HepG2 (cell line): ENCODE measurements around the gene PCED1B. TPM values are rescaled to one million over a fixed set of nuclear protein-coding genes. Genes with fewer than 3 reads are reported as not detected.
"Not testable (repeated sequence)": the region's sequence is repeated elsewhere in the genome, so short reads cannot be mapped to it uniquely, and the experiment has no call there.

ENCODE experiments used
- ATAC-seq: fragments of 200-7000 bp; cut with Tn5 transposase; 3 replicates; pipeline ENCODE4 v1.9.1; 2020; ENCODE audit warnings: mild to moderate bottlenecking, moderate library complexity
- BruUV-seq: library from RNA; stranded (reverse); fragments of 400-500 nt; replicated peaks from 2 replicates; lab custom pipeline; 2021; lab: Mats Ljungman, UMichigan
- CTCF ChIA-PET: fragments of 300-600 bp; formaldehyde crosslinking; extraction: SDS; loops from one replicate; lab custom pipeline; 2021; ENCODE audit warnings: low total read pairs, inconsistent platforms, low intra/inter-chr PET ratio; lab: Yijun Ruan, JAX
- POLR2A ChIA-PET: fragments of 350-600 bp; sonication (Branson Sonifier 250); formaldehyde crosslinking; loops from one replicate; lab custom pipeline; 2020; ENCODE audit warnings: antibody characterized with exemption, inconsistent platforms; lab: Yijun Ruan, JAX
- DNase-seq: peaks from one replicate; pipeline ENCODE4 v3.0.0-alpha.2; 2015; ENCODE audit warnings: low spot score
- FAIRE-seq: peaks from 3 replicates; lab custom pipeline; 2011; peaks lifted over from hg19 to GRCh38; lab: Jason Lieb, UNC
- H2AFZ ChIP-seq: one replicate; pipeline ENCODE4 v1.6.1; 2011; ENCODE audit warnings: low read length, inconsistent platforms
- H3K27ac ChIP-seq: fragments of 300-600 bp; 3 replicates; pipeline ENCODE4 v1.8.0; 2011; ENCODE audit warnings: mixed run types, mild to moderate bottlenecking, mixed read lengths, low read length, inconsistent platforms; ENCODE audit not compliant: insufficient read depth; ENCODE audit errors: extremely low read length
- H3K27me3 ChIP-seq, 2 experiments: fragments of 200-600 bp in 1 of 2; 2 replicates in 1 of 2; 3 replicates in 1 of 2; pipeline versions ENCODE4 v1.6.0 to v1.8.0; 2011; ENCODE audit warnings: low read length in 2 of 2, mild to moderate bottlenecking in 2 of 2, moderate library complexity in 2 of 2, inconsistent platforms in 1 of 2; ENCODE audit not compliant: insufficient read depth in 2 of 2, control insufficient read depth in 1 of 2
- H3K36me3 ChIP-seq, 2 experiments: fragments of 200-600 bp in 1 of 2; replicated peaks in 1 of 2; 2 replicates in 1 of 2; 3 replicates in 1 of 2; pipeline versions ENCODE4 v1.5.1 to v1.8.0; 2011; ENCODE audit warnings: low read length in 2 of 2, inconsistent platforms in 1 of 2; ENCODE audit not compliant: insufficient read depth in 2 of 2, control insufficient read depth in 1 of 2
- H3K4me1 ChIP-seq: 2 replicates; pipeline ENCODE4 v1.5.1; 2012; ENCODE audit warnings: low read length, inconsistent platforms; ENCODE audit not compliant: insufficient read depth
- H3K4me2 ChIP-seq: 2 replicates; pipeline ENCODE4 v1.6.0; 2011; ENCODE audit warnings: low read depth, low read length, inconsistent platforms
- H3K4me3 ChIP-seq, 3 experiments: fragments of 200-600 bp in 1 of 3; sonication (generic), shearing (Covaris generic) in 1 of 3; replicated peaks in 1 of 3; 2 replicates each; pipeline ENCODE4 v1.5.1; 2011 to 2016; ENCODE audit warnings: low read length in 3 of 3, inconsistent platforms in 2 of 3, low read depth in 2 of 3, mild to moderate bottlenecking in 2 of 3, control low read depth in 1 of 3, mixed read lengths in 1 of 3; ENCODE audit not compliant: insufficient read depth in 1 of 3
- H3K79me2 ChIP-seq: one replicate; pipeline ENCODE4 v1.6.1; 2011; ENCODE audit warnings: low read length, inconsistent platforms; ENCODE audit not compliant: insufficient read depth
- H3K9ac ChIP-seq: 2 replicates; pipeline ENCODE4 v1.6.0; 2011; ENCODE audit warnings: mild to moderate bottlenecking, low read depth, low read length, inconsistent platforms; ENCODE audit not compliant: insufficient read depth
- H3K9me3 ChIP-seq: 2 replicates; pipeline ENCODE4 v1.5.1; 2012; ENCODE audit warnings: mild to moderate bottlenecking, low read length
- H4K20me1 ChIP-seq: 2 replicates; pipeline ENCODE4 v1.6.0; 2011; ENCODE audit warnings: inconsistent platforms, mild to moderate bottlenecking, low read length, moderate library complexity; ENCODE audit not compliant: insufficient read depth
- CEBPB ChIP-seq: IDR thresholded peaks from 2 replicates; pipeline ENCODE4 v1.6.1; 2011; ENCODE audit warnings: low read depth, low read length, improper control_type of control experiment, borderline replicate concordance
- CENPT ChIP-seq: sonication (generic); formaldehyde crosslinking; IDR thresholded peaks from 2 replicates; pipeline ENCODE4 v1.8.0; 2022; ENCODE audit warnings: low read depth, mild to moderate bottlenecking, moderate library complexity, missing genetic modification reagents
- ERF ChIP-seq: IDR thresholded peaks from 2 replicates; pipeline ENCODE4 v1.6.1; 2018; ENCODE audit warnings: missing biosample characterization, missing genetic modification reagents
- ZMAT3 ChIP-seq: sonication (generic); formaldehyde crosslinking; conservative IDR thresholded peaks from 2 replicates; pipeline ENCODE4 v1.7.0; 2021; ENCODE audit warnings: missing genetic modification reagents
- ZNF343 ChIP-seq: sonication (generic); formaldehyde crosslinking; IDR thresholded peaks from 2 replicates; pipeline ENCODE4 v1.4.0; 2020; ENCODE audit warnings: mild to moderate bottlenecking, missing genetic modification reagents
- ZNF510 ChIP-seq: sonication (generic); formaldehyde crosslinking; IDR thresholded peaks from 2 replicates; pipeline ENCODE4 v1.4.0; 2020; ENCODE audit warnings: low read depth, mild to moderate bottlenecking, missing genetic modification reagents
- ZNF672 ChIP-seq: sonication (generic); formaldehyde crosslinking; IDR thresholded peaks from 2 replicates; pipeline ENCODE4 v1.8.1; 2022; ENCODE audit warnings: missing genetic modification reagents
- ZNF747 ChIP-seq: sonication (generic); formaldehyde crosslinking; IDR thresholded peaks from 2 replicates; pipeline ENCODE4 v1.8.1; 2023; ENCODE audit warnings: missing genetic modification reagents, mild to moderate bottlenecking, borderline replicate concordance
- ZNF850 ChIP-seq: sonication (generic); formaldehyde crosslinking; conservative IDR thresholded peaks from 2 replicates; pipeline ENCODE4 v1.9.0; 2021; ENCODE audit warnings: mild to moderate bottlenecking, missing genetic modification reagents
- ZZZ3 ChIP-seq: sonication (generic); formaldehyde crosslinking; IDR thresholded peaks from 2 replicates; pipeline ENCODE4 v1.4.0; 2020; ENCODE audit warnings: missing genetic modification reagents, mild to moderate bottlenecking, borderline replicate concordance
- WGBS: methylation state at CpG from one replicate; pipeline ENCODE4 v1.1.6; 2017; ENCODE audit warnings: low lambda C conversion rate; 5-methylcytosine and 5-hydroxymethylcytosine counted together
- in situ Hi-C: cut with HindIII; loops from 2 replicates; pipeline ENCODE4 v1.10.0; 2017; ENCODE audit warnings: low pct_unique_long_range_greater_than_20kb; ENCODE audit not compliant: extremely low pct_ligation_motif_present
- intact Hi-C: fragments of 100-400 bp; cut with micrococcal nuclease; formaldehyde crosslinking; loops from one replicate; pipeline ENCODE4 v1.10.0; 2022; ENCODE audit not compliant: unreplicated experiment
- polyA plus RNA-seq, 8 experiments: library from polyadenylated mRNA; depleted of rRNA in 3 of 8; stranded (reverse) in 7 of 8; unstranded in 1 of 8; fragments of >200 nt; fragmentation: Illumina TruSeq in 4 of 8; extraction: Trizol in 4 of 8; gene quantifications; 2 replicates each; pipeline versions ENCODE4 v1.2.1 to v1.2.3, GENCODE V29; 2011 to 2016; ENCODE audit warnings: low read depth in 4 of 8, missing spikeins in 1 of 8, mixed read lengths in 1 of 8; ENCODE audit not compliant: insufficient read depth in 1 of 8
- total RNA-seq, 5 experiments: library from RNA; depleted of rRNA; stranded (reverse); fragments of >200 nt; fragmentation: Illumina TruSeq; extraction: Trizol; gene quantifications; 2 replicates each; pipeline ENCODE4 v1.2.3, GENCODE V29; 2016; ENCODE audit warnings: low read depth in 1 of 5

The PCED1B gene
- total and polyA plus RNA-seq, 2 of the 13 experiments (the other 11 are each of a cell fraction or from before 2014, with no cell fraction given) = 0.11 to 0.37 TPM

DNA sequence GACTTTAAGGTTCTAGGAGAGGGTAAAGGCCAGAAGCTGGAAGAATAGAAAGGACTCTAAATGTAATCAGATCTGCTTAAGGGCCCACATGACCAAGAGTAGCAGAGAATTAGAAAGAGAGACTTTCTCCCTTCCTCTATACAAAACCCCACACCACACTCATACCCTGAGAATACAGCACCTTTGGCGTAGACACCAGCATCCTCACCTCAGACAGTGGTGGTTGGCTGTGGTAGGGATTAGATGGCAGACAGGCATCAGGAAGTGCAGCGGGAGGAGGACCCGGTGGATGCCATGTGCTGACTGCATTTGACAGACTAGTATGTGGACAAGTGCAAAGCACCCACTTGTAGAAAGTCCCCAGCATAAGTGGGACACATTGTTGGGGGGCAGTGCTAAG lies 98.6 kb downstream of the PCED1B start (continued):
- TF ChIP-seq ZNF747 (CRISPR knock-in tag) (no peak), CENPT (no peak), ERF (no peak), CEBPB (no peak), ZZZ3 (CRISPR knock-in tag) (no peak), ZNF343 (CRISPR knock-in tag) (no peak), ZNF672 (CRISPR knock-in tag) (no peak), ZMAT3 (no peak), ZNF510 (CRISPR knock-in tag) (no peak), ZNF850 (CRISPR knock-in tag) (no peak)

DNA sequence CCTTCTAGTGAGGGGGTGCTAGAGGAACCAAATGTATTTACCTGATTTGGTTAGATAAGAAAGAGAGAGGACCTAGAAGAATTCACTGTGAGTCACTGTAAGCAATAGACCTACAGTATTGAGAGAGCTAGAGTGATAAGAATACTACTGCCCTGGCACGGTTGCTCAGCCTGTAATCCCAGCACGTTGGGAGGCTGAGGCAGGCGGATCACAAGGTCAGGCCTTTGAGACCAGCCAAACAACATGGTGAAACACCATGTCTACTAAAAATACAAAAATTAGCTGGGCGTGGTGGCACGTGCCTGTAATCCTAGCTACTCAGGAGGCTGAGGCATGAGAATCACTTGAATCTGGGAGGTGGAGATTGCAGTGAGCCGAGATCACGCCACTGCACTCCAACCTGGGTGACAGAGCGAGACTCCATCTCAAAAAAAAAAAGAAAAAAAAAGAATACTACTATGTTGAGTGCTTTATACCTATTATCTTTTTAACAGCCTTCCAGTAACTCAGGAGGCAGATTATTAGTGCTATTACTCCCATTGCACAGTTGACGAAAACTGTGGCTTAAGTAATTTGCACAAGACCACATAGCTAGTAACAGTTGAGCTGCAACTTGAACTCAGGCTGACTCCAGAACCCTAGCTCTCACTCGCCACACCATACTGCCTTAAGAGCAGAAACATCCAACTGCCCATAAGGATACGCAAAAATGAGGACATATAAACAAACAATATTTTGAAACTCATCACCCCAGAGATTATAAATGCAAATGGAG lies 102.9 kb downstream of the PCED1B start:
- H3K36me3 ChIP-seq, POLR2A ChIA-PET, H3K4me1 ChIP-seq, H3K79me2 ChIP-seq, H3K27me3 ChIP-seq, H4K20me1 ChIP-seq, FAIRE-seq, H3K4me2 ChIP-seq, in situ Hi-C loops, H3K4me3 ChIP-seq, H3K9ac ChIP-seq, DNase-seq, H3K27ac ChIP-seq, H2AFZ ChIP-seq, CTCF ChIA-PET, ATAC-seq, BruUV-seq, H3K9me3 ChIP-seq, intact Hi-C loops: not testable (repeated sequence)
- WGBS = 48% methylated on average over 11 of the region's 11 CpGs
